Hepatocyte (in vitro differentiated cells): ENCODE measurements around the gene RUNX1. TPM values are rescaled to one million over a fixed set of nuclear protein-coding genes. Genes with fewer than 3 reads are reported as not detected.
A peak's percentile ranks its signal among the peaks of the same experiment; 100 is the strongest.

Experiments used
- DNase-seq: peaks from one replicate; pipeline ENCODE4 v3.0.0-alpha.2; 2016; ENCODE audit warnings: low spot score
- H2AFZ ChIP-seq: fragments of 200-600 bp; sonication (generic); 2 replicates; pipeline ENCODE4 v1.6.0; 2016; ENCODE audit warnings: antibody characterized with exemption, mild to moderate bottlenecking
- H3K27ac ChIP-seq: fragments of 200-600 bp; sonication (generic); 2 replicates; pipeline ENCODE4 v1.5.1; 2016; ENCODE audit warnings: mild to moderate bottlenecking
- H3K27me3 ChIP-seq: fragments of 200-600 bp; sonication (generic); 2 replicates; pipeline ENCODE4 v1.6.1; 2016
- H3K36me3 ChIP-seq: fragments of 200-600 bp; sonication (generic); replicated peaks from 2 replicates; pipeline ENCODE4 v1.5.1; 2016; ENCODE audit warnings: low read depth; ENCODE audit not compliant: insufficient read depth
- H3K4me1 ChIP-seq: fragments of 200-600 bp; sonication (generic); 2 replicates; pipeline ENCODE4 v1.5.1; 2016; ENCODE audit warnings: mild to moderate bottlenecking, moderate library complexity; ENCODE audit not compliant: insufficient read depth
- H3K4me2 ChIP-seq: fragments of 200-600 bp; sonication (generic); 2 replicates; pipeline ENCODE4 v1.6.0; 2016
- H3K4me3 ChIP-seq: fragments of 200-600 bp; sonication (generic); 2 replicates; pipeline ENCODE4 v1.5.1; 2016; ENCODE audit warnings: mild to moderate bottlenecking
- H3K79me2 ChIP-seq: fragments of 200-600 bp; sonication (generic); 2 replicates; pipeline ENCODE4 v1.6.0; 2017; ENCODE audit warnings: mild to moderate bottlenecking
- H3K9me2 ChIP-seq: fragments of 200-600 bp; sonication (generic); replicated peaks from 2 replicates; pipeline ENCODE4 v1.6.0; 2017; ENCODE audit warnings: mild to moderate bottlenecking; ENCODE audit not compliant: insufficient read depth
- H3K9me3 ChIP-seq: fragments of 200-600 bp; sonication (generic); 2 replicates; pipeline ENCODE4 v1.5.1; 2016; ENCODE audit warnings: low read depth, mild to moderate bottlenecking
- H4K20me1 ChIP-seq: fragments of 200-600 bp; sonication (generic); 2 replicates; pipeline ENCODE4 v1.6.0; 2016; ENCODE audit warnings: mild to moderate bottlenecking; ENCODE audit not compliant: insufficient read depth, poor library complexity, severe bottlenecking
- EZH2 ChIP-seq: fragments of 200-600 bp; sonication (generic); IDR thresholded peaks from 2 replicates; pipeline ENCODE4 v1.6.1; 2016; ENCODE audit warnings: antibody characterized with exemption, mild to moderate bottlenecking, borderline replicate concordance
- EZH2phosphoT487 ChIP-seq: fragments of 200-600 bp; sonication (generic); IDR thresholded peaks from one replicate; pipeline ENCODE4 v1.6.1; 2018; ENCODE audit warnings: antibody characterized with exemption, mild to moderate bottlenecking, low read depth, moderate library complexity; ENCODE audit not compliant: unreplicated experiment, severe bottlenecking
- WGBS: methylation state at CpG from one replicate; pipeline ENCODE4 v1.1.6; 2016; ENCODE audit warnings: low lambda C conversion rate; ENCODE audit errors: missing lambda C conversion rate; 5-methylcytosine and 5-hydroxymethylcytosine counted together
- polyA plus RNA-seq: library from polyadenylated mRNA; unstranded; fragments of >200 nt; fragmentation: Nextera tagmentation; extraction: Ambion mirVana; gene quantifications from 2 replicates; pipeline ENCODE4 v1.2.1, GENCODE V29; 2016
- total RNA-seq: library from RNA; depleted of rRNA; stranded (reverse); fragments of >200 nt; gene quantifications from 2 replicates; pipeline ENCODE4 v1.2.3, GENCODE V29; 2014
- TF ChIP-seq, protein P1 (sequence below): fragments of 200-600 bp; sonication (generic); IDR thresholded peaks from 2 replicates; pipeline ENCODE4 v1.5.1; 2016; ENCODE audit warnings: antibody characterized with exemption, mild to moderate bottlenecking; ENCODE audit not compliant: poor library complexity

Gene RUNX1
- total and polyA plus RNA-seq, 2 experiments from 2014 or later = 8.5 to 10.9 TPM

GRCh38 chr21:34799092-34799491 lies 250.0 kb downstream of the RUNX1 start:
- no peak for DNase-seq
- peaks cover 63% of the 10 kb centered on the region for H3K4me1 ChIP-seq
- WGBS = 92% methylated on average over 6 of the region's 6 CpGs
- H3K4me3 ChIP-seq = no peak overlapping the region
- no peak overlapping the region for H2AFZ ChIP-seq
- no peaks in the 10 kb centered on the region for H3K79me2 ChIP-seq
- H3K27me3 ChIP-seq = no peaks in the 10 kb centered on the region
- no peaks in the 10 kb centered on the region for H4K20me1 ChIP-seq
- H3K9me3 ChIP-seq = no peaks in the 10 kb centered on the region
- no peak overlapping the region for H3K27ac ChIP-seq
- H3K4me2 ChIP-seq = no peak overlapping the region
- TF ChIP-seq EZH2phosphoT487 (no peak), EZH2 (no peak)
- TF ChIP-seq, protein P1, sequence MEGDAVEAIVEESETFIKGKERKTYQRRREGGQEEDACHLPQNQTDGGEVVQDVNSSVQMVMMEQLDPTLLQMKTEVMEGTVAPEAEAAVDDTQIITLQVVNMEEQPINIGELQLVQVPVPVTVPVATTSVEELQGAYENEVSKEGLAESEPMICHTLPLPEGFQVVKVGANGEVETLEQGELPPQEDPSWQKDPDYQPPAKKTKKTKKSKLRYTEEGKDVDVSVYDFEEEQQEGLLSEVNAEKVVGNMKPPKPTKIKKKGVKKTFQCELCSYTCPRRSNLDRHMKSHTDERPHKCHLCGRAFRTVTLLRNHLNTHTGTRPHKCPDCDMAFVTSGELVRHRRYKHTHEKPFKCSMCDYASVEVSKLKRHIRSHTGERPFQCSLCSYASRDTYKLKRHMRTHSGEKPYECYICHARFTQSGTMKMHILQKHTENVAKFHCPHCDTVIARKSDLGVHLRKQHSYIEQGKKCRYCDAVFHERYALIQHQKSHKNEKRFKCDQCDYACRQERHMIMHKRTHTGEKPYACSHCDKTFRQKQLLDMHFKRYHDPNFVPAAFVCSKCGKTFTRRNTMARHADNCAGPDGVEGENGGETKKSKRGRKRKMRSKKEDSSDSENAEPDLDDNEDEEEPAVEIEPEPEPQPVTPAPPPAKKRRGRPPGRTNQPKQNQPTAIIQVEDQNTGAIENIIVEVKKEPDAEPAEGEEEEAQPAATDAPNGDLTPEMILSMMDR = no peak
- H3K36me3 ChIP-seq = no peaks in the 10 kb centered on the region
- no peaks in the 10 kb centered on the region for H3K9me2 ChIP-seq

- Histone ChIP-seq H3K4me2 (no peak overlapping the region), H3K9me2 (no peaks in the 10 kb centered on the region), H3K36me3 (no peaks in the 10 kb centered on the region), H3K79me2 (no peaks in the 10 kb centered on the region), H3K27me3 (no peaks in the 10 kb centered on the region), H3K4me1 (peaks cover 68% of the 10 kb centered on the region), H3K9me3 (no peaks in the 10 kb centered on the region), H3K27ac (peak overlapping the region; percentile 90), H4K20me1 (no peaks in the 10 kb centered on the region), H2AFZ (no peak overlapping the region), H3K4me3 (no peak overlapping the region)
- no peak for DNase-seq
- 75% methylated on average over 8 of the region's 8 CpGs for WGBS
- TF ChIP-seq, protein P1 = no peak
- TF ChIP-seq EZH2 (no peak), EZH2phosphoT487 (no peak)
These were observed 251.1 kb downstream of the RUNX1 start for GRCh38 chr21:34797921-34798535.

- no peak for DNase-seq
- no peaks in the 10 kb centered on the region for H3K9me2 ChIP-seq
- H3K27me3 ChIP-seq = no peaks in the 10 kb centered on the region
- H2AFZ ChIP-seq = no peak overlapping the region
- H4K20me1 ChIP-seq = no peaks in the 10 kb centered on the region
- H3K27ac ChIP-seq = peak overlapping the region; percentile 90
- H3K79me2 ChIP-seq = no peaks in the 10 kb centered on the region
- TF ChIP-seq EZH2phosphoT487 = no peak
- TF ChIP-seq, protein P1 = no peak
- no peak for TF ChIP-seq EZH2
- H3K4me2 ChIP-seq = peak overlapping the region; percentile 48
- no peaks in the 10 kb centered on the region for H3K36me3 ChIP-seq
- H3K4me3 ChIP-seq = no peak overlapping the region
- peaks cover 68% of the 10 kb centered on the region for H3K4me1 ChIP-seq
- no peaks in the 10 kb centered on the region for H3K9me3 ChIP-seq
These were observed 251.9 kb downstream of the RUNX1 start for GRCh38 chr21:34797201-34797525.
